SK-N-SH (cell line): ENCODE measurements around the gene BCAP31. TPM values are rescaled to one million over a fixed set of nuclear protein-coding genes. Genes with fewer than 3 reads are reported as not detected.

ENCODE experiments used
- CTCF ChIA-PET: fragments of 300-600, 350-600 bp; formaldehyde crosslinking; extraction: SDS; loops from one replicate; lab custom pipeline; 2021; lab: Yijun Ruan, JAX
- POLR2A ChIA-PET: fragments of 350-600 bp; sonication (Branson Sonifier 250); formaldehyde crosslinking; extraction: SDS; loops from one replicate; lab custom pipeline; 2020; ENCODE audit warnings: antibody characterized with exemption, inconsistent platforms; lab: Yijun Ruan, JAX
- DNase-seq: peaks from one replicate; pipeline ENCODE4 v3.0.0; 2012
- H2AFZ ChIP-seq: fragments of 200-600 bp; sonication (generic); 2 replicates; pipeline ENCODE4 v1.8.1; 2016; ENCODE audit warnings: antibody characterized with exemption, mild to moderate bottlenecking, low read depth
- H3F3A ChIP-seq: fragments of 200-600 bp; sonication (generic); replicated peaks from 2 replicates; pipeline ENCODE3; 2016; ENCODE audit warnings: antibody characterized with exemption, mild to moderate bottlenecking; ENCODE audit not compliant: insufficient read depth
- H3K27ac ChIP-seq, 2 experiments: fragments of 200-500 bp in 1 of 2; fragments of 200-600 bp in 1 of 2; sonication (Bioruptor generic) in 1 of 2; sonication (generic), shearing (Covaris generic) in 1 of 2; 2 replicates each; pipeline versions ENCODE4 v1.5.1 to v1.6.1; 2014 to 2016; ENCODE audit warnings: low read depth in 2 of 2, inconsistent platforms in 1 of 2, low read length in 1 of 2, mild to moderate bottlenecking in 1 of 2, mixed read lengths in 1 of 2
- H3K27me3 ChIP-seq: fragments of 200-600 bp; sonication (generic), shearing (Covaris generic); 2 replicates; pipeline ENCODE4 v1.6.1; 2016; ENCODE audit warnings: mixed run types; ENCODE audit not compliant: insufficient read depth
- H3K36me3 ChIP-seq, 2 experiments: fragments of 200-500 bp in 1 of 2; fragments of 200-600 bp in 1 of 2; sonication (Bioruptor generic) in 1 of 2; sonication (generic) in 1 of 2; replicated peaks in 1 of 2; 2 replicates each; pipeline versions ENCODE3 to v1.5.1; 2014 to 2016; ENCODE audit warnings: low read length in 1 of 2, mild to moderate bottlenecking in 1 of 2; ENCODE audit not compliant: insufficient read depth in 2 of 2, control insufficient read depth in 1 of 2
- H3K4me1 ChIP-seq, 2 experiments: fragments of 200-500 bp in 1 of 2; fragments of 200-600 bp in 1 of 2; sonication (Bioruptor generic) in 1 of 2; sonication (generic), shearing (Covaris generic) in 1 of 2; 2 replicates each; pipeline versions ENCODE4 v1.5.1 to v1.6.1; 2014 to 2016; ENCODE audit warnings: low read depth in 1 of 2, low read length in 1 of 2, mixed run types in 1 of 2; ENCODE audit not compliant: insufficient read depth in 2 of 2, control insufficient read depth in 1 of 2
- H3K4me2 ChIP-seq: fragments of 200-600 bp; sonication (generic), shearing (Covaris generic); 2 replicates; pipeline ENCODE4 v1.6.1; 2017; ENCODE audit warnings: mixed run types
- H3K4me3 ChIP-seq, 2 experiments: fragments of 200-500 bp in 1 of 2; fragments of 200-600 bp in 1 of 2; sonication (Bioruptor generic) in 1 of 2; sonication (generic), shearing (Covaris generic) in 1 of 2; 2 replicates each; pipeline versions ENCODE4 v1.5.1 to v1.8.1; 2014 to 2016; ENCODE audit warnings: low read depth in 2 of 2, inconsistent platforms in 1 of 2, low read length in 1 of 2, mild to moderate bottlenecking in 1 of 2, mixed read lengths in 1 of 2, moderate library complexity in 1 of 2
- H3K79me2 ChIP-seq: fragments of 200-600 bp; sonication (generic); 2 replicates; pipeline ENCODE4 v1.8.1; 2017; ENCODE audit warnings: mild to moderate bottlenecking; ENCODE audit not compliant: insufficient read depth
- H3K9ac ChIP-seq: fragments of 200-600 bp; sonication (generic); 2 replicates; pipeline ENCODE4 v1.6.1; 2017; ENCODE audit warnings: mixed run types
- H3K9me2 ChIP-seq: fragments of 200-600 bp; sonication (generic); 2 replicates; pipeline ENCODE4 v1.6.1; 2017; ENCODE audit warnings: mixed run types
- H3K9me3 ChIP-seq: fragments of 200-600 bp; sonication (generic); 2 replicates; pipeline ENCODE4 v1.6.1; 2017; ENCODE audit warnings: mixed run types, mild to moderate bottlenecking, moderate library complexity
- H4K20me1 ChIP-seq: fragments of 200-600 bp; sonication (generic); 2 replicates; pipeline ENCODE4 v1.6.1; 2017; ENCODE audit warnings: mild to moderate bottlenecking, mixed run types; ENCODE audit not compliant: insufficient read depth
- EP300 ChIP-seq, 2 experiments: IDR thresholded peaks; 2 replicates each; pipeline versions ENCODE4 v1.4.0 to v1.6.1; 2012; ENCODE audit warnings: borderline replicate concordance in 1 of 2, low read depth in 1 of 2, low read length in 1 of 2
- GATA2 ChIP-seq: sonication (generic); formaldehyde crosslinking; IDR thresholded peaks from 2 replicates; pipeline ENCODE4 v1.5.0; 2020; ENCODE audit warnings: mild to moderate bottlenecking, missing genetic modification reagents
- MEF2A ChIP-seq: IDR thresholded peaks from 2 replicates; pipeline ENCODE4 v1.4.0; 2012; ENCODE audit warnings: low read depth, borderline replicate concordance
- NFIC ChIP-seq: IDR thresholded peaks from 2 replicates; pipeline ENCODE4 v1.4.0; 2012; ENCODE audit warnings: borderline replicate concordance
- NRF1 ChIP-seq: IDR thresholded peaks from 2 replicates; pipeline ENCODE4 v1.6.1; 2012; ENCODE audit warnings: low read depth, mild to moderate bottlenecking, low read length
- RAD21 ChIP-seq: IDR thresholded peaks from 2 replicates; pipeline ENCODE4 v1.6.1; 2012; ENCODE audit warnings: mild to moderate bottlenecking, low read length
- RFX5 ChIP-seq: IDR thresholded peaks from 2 replicates; pipeline ENCODE4 v1.6.1; 2012; ENCODE audit warnings: mild to moderate bottlenecking, improper control_type of control experiment, low read length
- RXRA ChIP-seq: IDR thresholded peaks from 2 replicates; pipeline ENCODE4 v1.4.0; 2012; ENCODE audit warnings: low read depth, mild to moderate bottlenecking, borderline replicate concordance
- SIN3A ChIP-seq: IDR thresholded peaks from 2 replicates; pipeline ENCODE4 v1.6.1; 2012; ENCODE audit warnings: low read depth, mild to moderate bottlenecking, low read length, moderate library complexity, borderline replicate concordance
- USF1 ChIP-seq: IDR thresholded peaks from 2 replicates; pipeline ENCODE4 v1.4.0; 2012; ENCODE audit warnings: low read depth, borderline replicate concordance
- WGBS: methylation state at CpG from one replicate; pipeline ENCODE4 v1.1.6; 2017; ENCODE audit warnings: low lambda C conversion rate; 5-methylcytosine and 5-hydroxymethylcytosine counted together
- polyA plus RNA-seq, 3 experiments: library from polyadenylated mRNA; depleted of rRNA; stranded (reverse); fragments of >200 nt; gene quantifications; 2 replicates each; pipeline ENCODE4 v1.2.3, GENCODE V29; 2012
- TF ChIP-seq, protein P1 (sequence below): IDR thresholded peaks from 2 replicates; pipeline ENCODE4 v1.4.0; 2012; ENCODE audit warnings: low read depth, borderline replicate concordance
- TF ChIP-seq, protein P2 (sequence below): IDR thresholded peaks from 2 replicates; pipeline ENCODE4 v1.4.0; 2012; ENCODE audit warnings: low read depth
- TF ChIP-seq, protein P3 (sequence below): fragments of 150-350 bp; IDR thresholded peaks from 2 replicates; pipeline ENCODE4 v1.6.1; 2017; ENCODE audit warnings: antibody characterized with exemption, low read length, low read depth, borderline replicate concordance
- TF ChIP-seq, protein P4 (sequence below): fragments of 200-600 bp; sonication (generic); IDR thresholded peaks from 2 replicates; pipeline ENCODE4 v1.6.1; 2017; ENCODE audit warnings: antibody characterized with exemption, mild to moderate bottlenecking, moderate library complexity

The BCAP31 gene
- polyA plus RNA-seq, 1 of the 3 experiments (the other 2 are of a cell fraction), result 173 TPM

- no peak for DNase-seq
- Histone ChIP-seq H3K9ac (no peak overlapping the region), H4K20me1 (no peaks in the 10 kb centered on the region), H3K4me1 (peaks cover 0 to 3% of the 10 kb centered on the region in 2 experiments; a peak in 1 of 4 replicates), H3K27ac (no peak overlapping the region), H2AFZ (no peak overlapping the region), H3F3A (no peaks in the 10 kb centered on the region), H3K4me2 (no peak overlapping the region), H3K9me2 (no peaks in the 10 kb centered on the region), H3K9me3 (0 out of 2 replicates have a peak, but pooled peaks cover 9% of the 10 kb centered on the region), H3K79me2 (no peaks in the 10 kb centered on the region), H3K4me3 (no peak overlapping the region), H3K27me3 (no peaks in the 10 kb centered on the region; the same call in 1 of the 2 replicates), H3K36me3 (no peaks in the 10 kb centered on the region)
- ChIA-PET POLR2A (no interaction called here), CTCF (interaction anchor here (0.6 to 10.5 kb wide), 32 partner anchors 11 to 727 kb away, joined by 3 to 128 read pairs (median 6); partner anchors contain the start of genes DUSP9 and SLC6A8)
- WGBS, result 58% methylated on average over 7 of the region's 11 CpGs
- TF ChIP-seq, protein P1, sequence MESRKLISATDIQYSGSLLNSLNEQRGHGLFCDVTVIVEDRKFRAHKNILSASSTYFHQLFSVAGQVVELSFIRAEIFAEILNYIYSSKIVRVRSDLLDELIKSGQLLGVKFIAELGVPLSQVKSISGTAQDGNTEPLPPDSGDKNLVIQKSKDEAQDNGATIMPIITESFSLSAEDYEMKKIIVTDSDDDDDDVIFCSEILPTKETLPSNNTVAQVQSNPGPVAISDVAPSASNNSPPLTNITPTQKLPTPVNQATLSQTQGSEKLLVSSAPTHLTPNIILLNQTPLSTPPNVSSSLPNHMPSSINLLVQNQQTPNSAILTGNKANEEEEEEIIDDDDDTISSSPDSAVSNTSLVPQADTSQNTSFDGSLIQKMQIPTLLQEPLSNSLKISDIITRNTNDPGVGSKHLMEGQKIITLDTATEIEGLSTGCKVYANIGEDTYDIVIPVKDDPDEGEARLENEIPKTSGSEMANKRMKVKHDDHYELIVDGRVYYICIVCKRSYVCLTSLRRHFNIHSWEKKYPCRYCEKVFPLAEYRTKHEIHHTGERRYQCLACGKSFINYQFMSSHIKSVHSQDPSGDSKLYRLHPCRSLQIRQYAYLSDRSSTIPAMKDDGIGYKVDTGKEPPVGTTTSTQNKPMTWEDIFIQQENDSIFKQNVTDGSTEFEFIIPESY, result no peak
- TF ChIP-seq GATA2, result no peak
- no peak for TF ChIP-seq RXRA
- no peak for TF ChIP-seq NRF1
- TF ChIP-seq EP300 (IDR thresholded peaks at IDR 0.05; ENCODE audit: borderline replicate concordance in 1 of 2, low read depth in 1 of 2, low read length in 1 of 2), result no peak
- no peak for TF ChIP-seq NFIC
Observed at GRCh38 chrX:153668423-153669173, 55.6 kb downstream of the BCAP31 start.

DNA sequence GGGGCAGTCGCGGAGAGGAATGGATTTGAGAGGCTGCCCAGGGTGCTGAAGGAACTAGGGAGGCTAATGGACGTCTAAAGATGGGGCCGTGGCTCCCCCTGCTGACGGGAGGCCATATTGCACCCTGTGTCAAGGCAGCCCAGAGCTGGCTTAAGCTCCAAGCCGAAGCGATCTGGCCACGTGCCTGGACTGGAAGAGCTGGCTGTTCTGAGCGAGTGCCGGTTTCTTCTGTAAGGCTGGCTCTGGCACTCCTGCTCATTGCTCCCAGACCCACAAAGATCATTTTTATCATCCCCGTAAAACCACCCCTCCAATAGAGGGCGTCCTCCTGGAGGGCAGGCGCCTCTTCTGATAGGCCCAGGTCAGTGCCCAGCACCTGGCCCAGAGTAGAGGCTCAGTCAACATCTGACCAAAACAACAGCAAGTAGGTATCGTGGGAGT, 56.2 kb downstream of the BCAP31 start:
- H3K9me3 ChIP-seq, result 0 out of 2 replicates have a peak, but pooled peaks cover 9% of the 10 kb centered on the region
- H3F3A ChIP-seq, result no peaks in the 10 kb centered on the region
- H3K27me3 ChIP-seq, result no peaks in the 10 kb centered on the region; the same call in 1 of the 2 replicates
- DNase-seq, result peak; percentile 87
- peak overlapping the region in 1 of 2 experiments; percentile 35; a peak in 1 of 4 replicates for H3K4me3 ChIP-seq
- H3K27ac ChIP-seq, result no peak overlapping the region
- no peaks in the 10 kb centered on the region for H3K79me2 ChIP-seq
- no peak overlapping the region for H3K9ac ChIP-seq
- ChIA-PET CTCF (interaction anchor here (0.6 to 10.5 kb wide), 27 partner anchors 11 to 726 kb away, joined by 3 to 128 read pairs (median 7); partner anchors contain the start of genes DUSP9 and SLC6A8), POLR2A (interaction anchor here (1.2 kb wide), 1 partner anchor 113 kb away, joined by 3 read pairs; no protein-coding TSS in a partner anchor)
- H4K20me1 ChIP-seq, result no peaks in the 10 kb centered on the region
- no peaks in the 10 kb centered on the region for H3K36me3 ChIP-seq
- WGBS, result 31% methylated on average over 9 of the region's 14 CpGs
- H3K4me1 ChIP-seq, result peaks cover 0 to 3% of the 10 kb centered on the region in 2 experiments; a peak in 1 of 4 replicates
- H2AFZ ChIP-seq, result no peak overlapping the region
- H3K4me2 ChIP-seq, result no peak overlapping the region
- H3K9me2 ChIP-seq, result no peaks in the 10 kb centered on the region
- TF ChIP-seq USF1, result peak; percentile 48; the same call in 1 of the 2 replicates
- TF ChIP-seq, protein P2, sequence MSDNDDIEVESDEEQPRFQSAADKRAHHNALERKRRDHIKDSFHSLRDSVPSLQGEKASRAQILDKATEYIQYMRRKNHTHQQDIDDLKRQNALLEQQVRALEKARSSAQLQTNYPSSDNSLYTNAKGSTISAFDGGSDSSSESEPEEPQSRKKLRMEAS, result 0 out of 2 replicates have a peak, but pooled peaks have one; percentile 32
- TF ChIP-seq SIN3A, result no peak
- TF ChIP-seq GATA2, result no peak
- no peak for TF ChIP-seq RFX5
- no peak for TF ChIP-seq MEF2A
- TF ChIP-seq, protein P3, sequence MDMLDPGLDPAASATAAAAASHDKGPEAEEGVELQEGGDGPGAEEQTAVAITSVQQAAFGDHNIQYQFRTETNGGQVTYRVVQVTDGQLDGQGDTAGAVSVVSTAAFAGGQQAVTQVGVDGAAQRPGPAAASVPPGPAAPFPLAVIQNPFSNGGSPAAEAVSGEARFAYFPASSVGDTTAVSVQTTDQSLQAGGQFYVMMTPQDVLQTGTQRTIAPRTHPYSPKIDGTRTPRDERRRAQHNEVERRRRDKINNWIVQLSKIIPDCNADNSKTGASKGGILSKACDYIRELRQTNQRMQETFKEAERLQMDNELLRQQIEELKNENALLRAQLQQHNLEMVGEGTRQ, result 0 out of 2 replicates have a peak, but pooled peaks have one; percentile 17
- TF ChIP-seq, protein P4, sequence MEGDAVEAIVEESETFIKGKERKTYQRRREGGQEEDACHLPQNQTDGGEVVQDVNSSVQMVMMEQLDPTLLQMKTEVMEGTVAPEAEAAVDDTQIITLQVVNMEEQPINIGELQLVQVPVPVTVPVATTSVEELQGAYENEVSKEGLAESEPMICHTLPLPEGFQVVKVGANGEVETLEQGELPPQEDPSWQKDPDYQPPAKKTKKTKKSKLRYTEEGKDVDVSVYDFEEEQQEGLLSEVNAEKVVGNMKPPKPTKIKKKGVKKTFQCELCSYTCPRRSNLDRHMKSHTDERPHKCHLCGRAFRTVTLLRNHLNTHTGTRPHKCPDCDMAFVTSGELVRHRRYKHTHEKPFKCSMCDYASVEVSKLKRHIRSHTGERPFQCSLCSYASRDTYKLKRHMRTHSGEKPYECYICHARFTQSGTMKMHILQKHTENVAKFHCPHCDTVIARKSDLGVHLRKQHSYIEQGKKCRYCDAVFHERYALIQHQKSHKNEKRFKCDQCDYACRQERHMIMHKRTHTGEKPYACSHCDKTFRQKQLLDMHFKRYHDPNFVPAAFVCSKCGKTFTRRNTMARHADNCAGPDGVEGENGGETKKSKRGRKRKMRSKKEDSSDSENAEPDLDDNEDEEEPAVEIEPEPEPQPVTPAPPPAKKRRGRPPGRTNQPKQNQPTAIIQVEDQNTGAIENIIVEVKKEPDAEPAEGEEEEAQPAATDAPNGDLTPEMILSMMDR, result peak; percentile 79
- TF ChIP-seq RAD21, result peak; percentile 77
